22Rv1 (cell line): Measurements from ENCODE around the gene BOC.

Experiments
- H3K27ac ChIP-seq: fragments of 450-650 bp; 2 replicates; pipeline ENCODE4 v1.5.1; 2017
- ZFX ChIP-seq: fragments of 450-650 bp; IDR thresholded peaks from 2 replicates; pipeline ENCODE4 v1.6.1; 2017; ENCODE audit warnings: antibody characterized with exemption, borderline replicate concordance
- TF ChIP-seq, protein P1 (sequence below): fragments of 450-650 bp; IDR thresholded peaks from 2 replicates; pipeline ENCODE4 v1.5.1; 2017; ENCODE audit warnings: mild to moderate bottlenecking

BOC gene

DNA sequence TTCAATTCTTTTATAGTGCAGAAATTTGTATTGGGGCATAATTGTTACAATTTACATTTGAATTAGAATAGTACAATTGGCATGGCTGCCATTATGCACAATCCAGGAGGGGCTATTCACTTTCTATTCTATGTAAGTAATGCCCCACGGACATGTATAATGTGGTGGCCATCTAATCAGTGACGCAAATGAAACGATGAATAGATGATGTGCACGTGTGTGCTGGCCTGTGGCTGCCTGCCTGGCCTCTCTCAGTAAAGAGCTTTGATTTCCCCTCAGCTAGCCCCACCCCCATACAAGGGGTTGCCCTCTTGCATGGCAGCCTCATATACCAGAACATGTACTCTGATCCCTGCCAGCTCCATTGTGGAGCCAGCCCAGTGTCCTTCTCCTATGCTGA is 86.5 kb downstream of the BOC start:
- TF ChIP-seq, protein P1, sequence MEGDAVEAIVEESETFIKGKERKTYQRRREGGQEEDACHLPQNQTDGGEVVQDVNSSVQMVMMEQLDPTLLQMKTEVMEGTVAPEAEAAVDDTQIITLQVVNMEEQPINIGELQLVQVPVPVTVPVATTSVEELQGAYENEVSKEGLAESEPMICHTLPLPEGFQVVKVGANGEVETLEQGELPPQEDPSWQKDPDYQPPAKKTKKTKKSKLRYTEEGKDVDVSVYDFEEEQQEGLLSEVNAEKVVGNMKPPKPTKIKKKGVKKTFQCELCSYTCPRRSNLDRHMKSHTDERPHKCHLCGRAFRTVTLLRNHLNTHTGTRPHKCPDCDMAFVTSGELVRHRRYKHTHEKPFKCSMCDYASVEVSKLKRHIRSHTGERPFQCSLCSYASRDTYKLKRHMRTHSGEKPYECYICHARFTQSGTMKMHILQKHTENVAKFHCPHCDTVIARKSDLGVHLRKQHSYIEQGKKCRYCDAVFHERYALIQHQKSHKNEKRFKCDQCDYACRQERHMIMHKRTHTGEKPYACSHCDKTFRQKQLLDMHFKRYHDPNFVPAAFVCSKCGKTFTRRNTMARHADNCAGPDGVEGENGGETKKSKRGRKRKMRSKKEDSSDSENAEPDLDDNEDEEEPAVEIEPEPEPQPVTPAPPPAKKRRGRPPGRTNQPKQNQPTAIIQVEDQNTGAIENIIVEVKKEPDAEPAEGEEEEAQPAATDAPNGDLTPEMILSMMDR, result no peak
- TF ChIP-seq ZFX, result no peak
- H3K27ac ChIP-seq, result no peak overlapping the region

DNA sequence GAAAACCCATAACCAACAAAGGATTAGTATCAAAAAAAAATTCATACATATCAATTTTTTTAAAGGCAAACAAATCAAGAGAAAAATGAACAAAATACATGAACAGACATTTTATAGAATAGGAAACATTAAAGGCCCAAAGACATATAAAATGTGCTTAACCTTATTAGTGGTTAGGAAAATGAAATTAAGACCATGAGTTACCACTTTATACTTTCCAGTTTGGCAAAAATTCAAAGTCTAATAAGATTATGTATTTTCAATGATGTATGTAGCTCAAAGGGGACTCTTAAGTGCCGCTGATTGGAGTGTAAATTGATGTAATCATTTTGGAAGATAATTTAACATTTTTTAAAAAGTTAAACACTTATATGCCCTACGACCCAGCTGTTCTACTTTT is 89.2 kb downstream of the BOC start:
- TF ChIP-seq, protein P1, result no peak
- TF ChIP-seq ZFX, result no peak
- no peak overlapping the region for H3K27ac ChIP-seq

DNA sequence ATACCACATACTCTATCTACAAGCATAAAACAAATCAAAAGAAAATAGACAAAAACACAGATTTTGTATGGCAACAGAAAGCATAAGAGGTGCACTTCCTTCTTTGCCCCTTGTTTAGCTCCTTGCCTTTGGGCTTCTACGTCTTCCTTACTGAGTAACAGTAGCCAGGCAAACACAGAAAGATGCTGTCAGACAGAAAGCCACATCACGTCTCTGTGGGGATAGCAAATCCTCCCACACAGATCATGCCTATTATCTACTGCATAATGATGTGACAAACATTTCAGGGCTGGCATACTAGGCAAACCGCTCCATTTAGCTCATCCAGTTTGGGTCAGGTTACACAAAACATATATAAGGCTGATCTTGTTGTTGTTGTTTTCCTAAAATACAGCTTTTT is 92.7 kb downstream of the BOC start:
- H3K27ac ChIP-seq, result no peak overlapping the region
- TF ChIP-seq, protein P1, result no peak
- no peak for TF ChIP-seq ZFX

DNA sequence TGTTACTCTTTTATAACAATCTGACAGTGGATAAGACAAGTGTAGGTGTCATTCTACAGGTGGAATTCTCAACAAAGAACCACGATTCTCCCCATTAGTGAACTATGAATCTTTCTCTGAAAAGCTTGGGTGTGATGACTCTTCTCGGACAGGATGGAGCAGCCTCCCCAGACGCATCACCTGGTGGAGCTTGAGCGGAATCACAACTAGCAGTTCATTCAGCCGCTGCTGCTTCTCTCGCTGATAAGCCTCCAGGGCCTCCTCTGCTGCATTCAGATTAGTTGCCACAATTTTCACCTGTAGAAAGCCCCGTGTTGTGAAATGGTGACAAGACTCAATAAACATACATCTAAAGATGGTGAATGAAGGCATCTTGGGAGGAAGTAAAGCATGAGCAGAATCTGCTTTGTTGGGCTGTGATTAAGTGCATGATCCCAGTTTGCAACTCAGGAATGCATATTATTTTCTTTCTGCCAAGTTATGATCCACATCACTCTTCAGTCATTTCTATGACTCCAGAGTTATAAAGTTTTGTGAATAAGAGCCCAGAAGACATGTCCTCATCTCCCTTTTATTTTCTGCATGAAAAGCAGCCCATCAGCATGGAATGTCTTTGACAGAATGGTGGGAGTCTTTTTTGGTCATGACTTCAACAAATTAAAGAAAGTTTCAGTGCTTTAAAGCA is 93.6 kb downstream of the BOC start:
- TF ChIP-seq ZFX, result no peak
- TF ChIP-seq, protein P1, result no peak
- no peak overlapping the region for H3K27ac ChIP-seq

DNA sequence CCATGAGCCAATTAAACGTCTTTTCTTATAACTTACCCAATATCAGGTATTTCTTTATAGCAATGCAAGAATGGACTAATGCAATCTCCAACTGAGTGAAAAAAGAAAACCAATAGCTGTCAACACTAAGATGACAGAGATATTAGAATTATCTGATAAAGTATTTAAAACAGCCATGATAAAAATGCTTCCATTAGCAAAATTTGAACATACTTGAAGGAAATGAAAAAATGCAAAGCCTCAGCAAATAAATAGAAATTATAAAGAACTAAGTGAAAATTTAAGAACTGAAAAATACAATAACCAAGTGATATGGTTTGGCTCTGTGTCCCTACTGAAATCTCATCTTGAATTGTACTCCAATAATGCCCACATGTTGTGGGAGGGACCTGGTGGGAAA is 99.6 kb downstream of the BOC start:
- TF ChIP-seq, protein P1, result no peak
- no peak overlapping the region for H3K27ac ChIP-seq

DNA sequence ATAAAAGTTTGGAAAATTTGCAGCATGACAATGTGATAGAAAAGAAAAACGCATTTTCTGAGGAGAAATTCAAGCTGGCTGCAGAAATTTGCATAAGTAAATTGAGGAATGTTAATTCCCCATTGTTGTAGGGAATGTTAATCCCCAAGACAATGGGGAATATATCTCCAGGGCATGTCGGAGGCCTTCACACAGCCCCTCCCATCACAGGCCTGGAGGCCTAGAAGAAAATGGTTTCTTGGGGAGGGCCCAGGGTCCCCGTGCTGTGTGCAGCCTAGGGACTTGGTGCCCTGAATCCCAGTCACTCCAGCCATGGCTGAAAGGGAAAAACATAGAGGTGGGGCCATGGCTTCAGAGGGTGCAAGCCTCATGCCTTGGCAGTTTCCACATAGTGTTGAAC is 101.1 kb downstream of the BOC start:
- TF ChIP-seq, protein P1, result no peak
- no peak overlapping the region for H3K27ac ChIP-seq

DNA sequence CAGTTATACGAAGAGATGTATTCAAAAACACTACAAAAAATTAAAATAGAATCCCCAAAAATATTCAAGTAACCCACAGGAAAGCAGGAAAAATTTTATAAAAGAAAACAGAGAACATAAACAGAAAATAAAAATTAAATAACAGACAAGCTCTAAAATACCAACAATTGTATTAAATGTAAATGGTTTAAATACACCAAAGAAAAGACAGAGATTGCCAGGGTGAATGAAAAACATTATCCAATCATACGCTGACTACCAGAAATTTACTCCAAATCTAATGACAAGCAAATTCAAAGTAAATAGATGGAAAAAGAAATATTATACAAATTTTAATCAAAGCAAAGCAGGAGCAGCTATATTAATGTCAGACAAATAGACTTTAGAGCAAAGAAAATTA is 103.6 kb downstream of the BOC start:
- no peak overlapping the region for H3K27ac ChIP-seq
- TF ChIP-seq, protein P1, result no peak
- TF ChIP-seq ZFX, result no peak
